HAP-1 (cell line): ENCODE data around the gene ACAD8.
"Not testable (repeated sequence)": the region's sequence is repeated elsewhere in the genome, so short reads cannot be mapped to it uniquely, and the experiment has no call there.

Experiments used
- DNase-seq, 2 experiments: peaks; one replicate each; pipeline ENCODE4 v3.0.0-alpha.2; 2016 to 2020; ENCODE audit warnings: low spot score in 2 of 2
- H3K27me3 ChIP-seq: fragments of 250-450 bp; sonication (Bioruptor Pico); 2 replicates; pipeline ENCODE4 v1.5.1; 2020; ENCODE audit warnings: low read depth, mild to moderate bottlenecking, moderate library complexity
- H3K36me3 ChIP-seq: fragments of 250-450 bp; sonication (Bioruptor Pico); replicated peaks from 2 replicates; pipeline ENCODE4 v1.5.1; 2020; ENCODE audit warnings: mild to moderate bottlenecking
- H3K4me1 ChIP-seq: fragments of 250-450 bp; sonication (Bioruptor Pico); 2 replicates; pipeline ENCODE4 v1.5.1; 2020; ENCODE audit warnings: mild to moderate bottlenecking
- H3K4me3 ChIP-seq: fragments of 250-450 bp; sonication (Bioruptor Pico); 2 replicates; pipeline ENCODE4 v1.5.1; 2020; ENCODE audit warnings: mild to moderate bottlenecking, moderate library complexity
- H3K9me3 ChIP-seq: fragments of 250-450 bp; sonication (Bioruptor Pico); 2 replicates; pipeline ENCODE4 v1.5.1; 2020; ENCODE audit warnings: mild to moderate bottlenecking, moderate library complexity
- in situ Hi-C: fragments of 300-500 bp; cut with MboI; formaldehyde crosslinking; loops from 3 replicates; pipeline ENCODE4 v1.14.3; 2020; ENCODE audit warnings: low sequenced_read_pairs, inconsistent platforms, mixed read lengths

Gene ACAD8

GRCh38 chr11:134278356-134278755 is 25.0 kb downstream of the ACAD8 start:
- in situ Hi-C loops, result no loop called here
- no peaks in the 10 kb centered on the region for H3K36me3 ChIP-seq

GRCh38 chr11:134281635-134282034 is 28.3 kb downstream of the ACAD8 start:
- in situ Hi-C loops, H3K36me3 ChIP-seq, H3K4me1 ChIP-seq, H3K4me3 ChIP-seq, H3K27me3 ChIP-seq, H3K9me3 ChIP-seq, DNase-seq: not testable (repeated sequence)

More at GRCh38 chr11:134278356-134278755, 25.0 kb downstream of the ACAD8 start:
- Histone ChIP-seq H3K4me1 (peaks cover 15% of the 10 kb centered on the region), H3K4me3 (no peak overlapping the region), H3K27me3 (no peaks in the 10 kb centered on the region), H3K9me3 (no peaks in the 10 kb centered on the region)
- DNase-seq, result no peak

DNA sequence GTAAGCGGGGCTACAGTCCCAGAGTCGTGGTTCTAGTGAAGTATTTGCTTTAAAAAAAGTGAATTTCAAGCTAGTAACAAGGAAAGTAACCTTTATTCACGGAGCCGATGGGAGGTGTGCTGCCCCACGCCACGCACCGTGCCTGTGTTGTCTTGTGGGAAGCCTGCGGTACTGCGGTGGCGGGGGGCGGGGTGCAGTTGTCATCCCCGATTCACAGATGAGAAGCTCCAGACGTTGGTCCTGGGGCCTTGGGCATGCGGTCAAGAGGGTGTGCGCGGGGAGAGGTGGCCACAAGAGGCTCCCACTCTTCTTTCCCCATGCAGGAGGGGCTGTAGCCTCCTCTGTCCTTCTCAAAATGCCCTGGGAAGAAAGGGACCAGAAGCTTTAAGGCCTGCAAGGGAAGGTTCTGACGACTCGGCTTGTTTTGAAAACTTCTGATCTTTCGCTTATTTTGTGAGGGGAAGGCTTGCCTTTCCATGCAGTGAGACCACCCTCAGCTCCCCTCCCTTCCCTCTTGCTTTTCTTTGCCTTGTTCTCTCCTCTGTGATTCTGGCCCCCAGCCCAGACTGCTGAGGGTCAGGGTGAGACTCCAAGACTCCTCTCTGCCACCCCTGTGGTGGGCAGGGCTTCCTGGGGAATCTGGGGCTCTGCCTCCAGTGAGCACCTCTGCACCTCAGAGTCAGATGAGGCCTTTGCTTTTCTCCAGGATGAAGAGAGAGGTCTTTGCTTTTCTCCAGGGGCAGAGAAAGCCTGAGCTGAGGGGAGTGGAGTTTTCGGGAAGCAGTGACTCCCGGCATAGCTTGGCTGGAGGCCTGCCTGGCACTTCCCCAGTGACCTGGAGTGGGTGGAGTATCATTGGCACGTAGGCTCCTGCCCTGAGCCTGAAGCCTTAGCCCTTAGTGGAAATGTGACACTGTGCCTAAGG is 29.0 kb downstream of the ACAD8 start:
- Histone ChIP-seq H3K9me3 (no peaks in the 10 kb centered on the region), H3K4me1 (no peaks in the 10 kb centered on the region), H3K36me3 (no peaks in the 10 kb centered on the region), H3K27me3 (no peaks in the 10 kb centered on the region), H3K4me3 (no peak overlapping the region)
- in situ Hi-C loops, result no loop called here
- no peak for DNase-seq

GRCh38 chr11:134283461-134284230 is 30.3 kb downstream of the ACAD8 start:
- in situ Hi-C loops, result no loop called here
- no peaks in the 10 kb centered on the region for H3K4me1 ChIP-seq
- no peaks in the 10 kb centered on the region for H3K27me3 ChIP-seq
- no peaks in the 10 kb centered on the region for H3K36me3 ChIP-seq
- no peaks in the 10 kb centered on the region for H3K9me3 ChIP-seq
- DNase-seq, result no peak
- H3K4me3 ChIP-seq, result no peak overlapping the region

GRCh38 chr11:134284349-134284748 is 31.0 kb downstream of the ACAD8 start:
- DNase-seq, H3K36me3 ChIP-seq, in situ Hi-C loops, H3K27me3 ChIP-seq, H3K4me1 ChIP-seq, H3K9me3 ChIP-seq, H3K4me3 ChIP-seq: not testable (repeated sequence)

DNA sequence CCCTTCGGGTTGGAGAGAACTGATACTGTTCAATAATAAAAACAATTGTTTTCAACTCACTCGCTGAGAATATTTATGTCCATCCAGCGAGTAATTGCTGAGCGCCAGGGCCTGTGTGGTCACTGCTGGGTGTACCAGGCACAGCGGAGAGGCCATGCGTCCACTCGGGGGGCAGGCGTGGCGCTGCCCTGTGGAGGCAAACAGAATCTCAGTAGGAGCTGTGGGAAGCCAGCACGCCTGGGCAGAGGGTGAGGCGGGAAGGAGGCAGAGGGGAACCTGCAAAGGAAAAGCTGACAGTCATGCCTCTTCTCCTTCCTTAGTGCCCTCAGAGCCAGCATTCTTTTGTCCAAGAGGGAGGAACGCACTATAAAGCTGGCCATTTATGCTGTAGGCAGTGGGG is 34.2 kb downstream of the ACAD8 start:
- no peak for DNase-seq
- in situ Hi-C loops, result no loop called here

GRCh38 chr11:134288486-134288885 is 35.1 kb downstream of the ACAD8 start:
- DNase-seq, result no peak
- Histone ChIP-seq H3K27me3 (no peaks in the 10 kb centered on the region), H3K9me3 (no peaks in the 10 kb centered on the region), H3K36me3 (no peaks in the 10 kb centered on the region), H3K4me3 (no peak overlapping the region), H3K4me1 (no peaks in the 10 kb centered on the region)
- in situ Hi-C loops, result no loop called here

More for the DNA sequence above, 34.2 kb downstream of the ACAD8 start:
- H3K4me1 ChIP-seq, result no peaks in the 10 kb centered on the region
- no peaks in the 10 kb centered on the region for H3K36me3 ChIP-seq
- no peaks in the 10 kb centered on the region for H3K9me3 ChIP-seq
- no peak overlapping the region for H3K4me3 ChIP-seq
- H3K27me3 ChIP-seq, result no peaks in the 10 kb centered on the region

- no peaks in the 10 kb centered on the region for H3K36me3 ChIP-seq
- H3K4me1 ChIP-seq, result no peaks in the 10 kb centered on the region
- no peak overlapping the region for H3K4me3 ChIP-seq
- H3K27me3 ChIP-seq, result no peaks in the 10 kb centered on the region
- no peak for DNase-seq
- H3K9me3 ChIP-seq, result no peaks in the 10 kb centered on the region
- in situ Hi-C loops, result no loop called here
Measured at GRCh38 chr11:134289167-134289566, 35.8 kb downstream of the ACAD8 start.

GRCh38 chr11:134289789-134290188 is 36.4 kb downstream of the ACAD8 start:
- in situ Hi-C loops, result no loop called here
- no peak overlapping the region for H3K4me3 ChIP-seq
- no peaks in the 10 kb centered on the region for H3K36me3 ChIP-seq
- no peaks in the 10 kb centered on the region for H3K27me3 ChIP-seq
- no peaks in the 10 kb centered on the region for H3K4me1 ChIP-seq
- no peak for DNase-seq
- no peaks in the 10 kb centered on the region for H3K9me3 ChIP-seq

DNA sequence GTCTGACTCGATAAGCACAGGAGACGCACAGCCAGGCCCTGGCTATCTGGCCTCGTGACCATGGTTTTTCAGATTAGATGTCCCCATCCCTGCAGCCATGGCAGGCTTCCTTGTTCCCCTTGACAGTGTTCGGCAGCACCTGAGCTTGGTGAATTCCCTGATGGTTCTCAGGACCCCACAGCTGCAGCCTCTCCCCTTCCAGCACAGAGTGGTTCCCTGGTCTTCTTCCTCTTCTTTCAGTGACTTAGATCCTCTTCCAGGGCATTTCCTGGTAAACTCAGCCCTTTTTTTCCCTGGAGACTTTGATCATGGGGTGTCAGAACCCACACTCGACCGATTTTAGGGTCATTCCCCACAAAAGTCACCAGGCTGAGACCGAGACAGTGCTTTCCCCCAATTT is 37.3 kb downstream of the ACAD8 start:
- in situ Hi-C loops, result no loop called here
- no peak overlapping the region for H3K4me3 ChIP-seq
- no peaks in the 10 kb centered on the region for H3K36me3 ChIP-seq
- H3K4me1 ChIP-seq, result no peaks in the 10 kb centered on the region
- no peaks in the 10 kb centered on the region for H3K9me3 ChIP-seq
- no peak for DNase-seq
- no peaks in the 10 kb centered on the region for H3K27me3 ChIP-seq

GRCh38 chr11:134291196-134291595 is 37.8 kb downstream of the ACAD8 start:
- H3K4me3 ChIP-seq, result no peak overlapping the region
- no peaks in the 10 kb centered on the region for H3K27me3 ChIP-seq
- in situ Hi-C loops, result no loop called here

DNA sequence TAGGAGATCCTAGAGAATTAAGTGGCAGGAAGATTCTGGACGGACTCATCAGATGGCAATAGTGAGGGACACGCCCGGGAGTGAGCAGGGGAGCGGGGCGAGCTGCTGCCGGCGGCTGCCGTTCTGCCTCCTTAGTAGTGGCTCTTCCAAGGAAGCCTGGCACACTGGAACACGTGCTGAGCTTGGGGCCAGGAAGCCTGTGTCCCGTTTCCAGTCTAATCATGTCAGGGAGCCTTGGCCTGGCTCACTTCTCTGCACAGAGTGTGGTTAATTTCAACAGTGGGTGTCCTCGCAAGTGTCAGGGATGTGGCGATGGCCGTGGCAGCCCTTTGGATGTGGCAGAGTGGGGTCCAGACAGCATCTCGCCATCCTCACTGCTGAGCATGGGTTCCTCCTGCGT is 39.3 kb downstream of the ACAD8 start:
- no peaks in the 10 kb centered on the region for H3K36me3 ChIP-seq
- no peak for DNase-seq
- no peaks in the 10 kb centered on the region for H3K27me3 ChIP-seq
- no peaks in the 10 kb centered on the region for H3K4me1 ChIP-seq
- in situ Hi-C loops, result no loop called here
- no peak overlapping the region for H3K4me3 ChIP-seq
- H3K9me3 ChIP-seq, result no peaks in the 10 kb centered on the region

More at GRCh38 chr11:134291196-134291595, 37.8 kb downstream of the ACAD8 start:
- no peaks in the 10 kb centered on the region for H3K9me3 ChIP-seq
- no peak for DNase-seq
- H3K36me3 ChIP-seq, result no peaks in the 10 kb centered on the region
- H3K4me1 ChIP-seq, result no peaks in the 10 kb centered on the region

GRCh38 chr11:134293119-134294113 is 40.0 kb downstream of the ACAD8 start:
- in situ Hi-C loops, result no loop called here
- DNase-seq, result no peak
- no peaks in the 10 kb centered on the region for H3K27me3 ChIP-seq
- no peaks in the 10 kb centered on the region for H3K9me3 ChIP-seq
- H3K4me3 ChIP-seq, result no peak overlapping the region
- H3K36me3 ChIP-seq, result no peaks in the 10 kb centered on the region
- H3K4me1 ChIP-seq, result no peaks in the 10 kb centered on the region
